ENCODE data around the gene NUS1. TPM values are rescaled to one million over a fixed set of nuclear protein-coding genes. Genes with fewer than 3 reads are reported as not detected.

The NUS1 gene
- total and polyA plus RNA-seq, 7 donors, result 13.2 to 31.4 (median 23.2) TPM

DNA sequence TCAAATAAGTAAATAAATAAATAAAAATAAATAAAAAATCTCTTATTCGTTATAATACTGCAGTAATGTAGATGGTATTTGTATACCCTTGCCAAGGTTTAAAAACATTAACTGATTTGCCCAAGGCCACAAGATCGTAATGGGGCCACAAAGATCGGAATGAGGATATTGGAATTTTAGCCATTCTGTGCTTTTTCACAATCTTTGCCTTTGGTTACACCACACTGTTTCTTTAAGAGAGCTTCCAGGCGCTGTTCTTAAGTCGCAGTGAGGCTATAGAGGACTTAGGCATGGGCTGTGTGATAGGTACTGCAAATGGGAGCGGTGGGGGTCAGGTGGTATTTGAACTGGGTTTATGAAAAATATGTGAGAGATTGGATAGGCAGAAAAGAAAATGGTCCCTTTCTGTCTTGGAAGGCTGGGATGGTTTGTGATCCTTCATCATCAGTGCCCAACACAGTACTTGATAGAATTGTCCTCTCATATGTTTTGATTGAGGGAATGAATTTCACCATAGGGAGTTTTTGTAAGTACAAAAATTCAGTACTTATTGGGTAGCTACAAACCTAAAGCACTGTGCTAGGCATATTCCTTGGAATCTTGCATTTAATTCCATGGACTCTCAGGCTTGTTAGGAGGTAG lies 1.4 kb downstream of the NUS1 start:
- TF ChIP-seq EP300 (IDR thresholded peaks at IDR 0.05) (no peak), POLR2A (IDR thresholded peaks at IDR 0.05) (no peak), POLR2AphosphoS5 (IDR thresholded peaks at IDR 0.05) (no peak)
- TF ChIP-seq, protein P1, sequence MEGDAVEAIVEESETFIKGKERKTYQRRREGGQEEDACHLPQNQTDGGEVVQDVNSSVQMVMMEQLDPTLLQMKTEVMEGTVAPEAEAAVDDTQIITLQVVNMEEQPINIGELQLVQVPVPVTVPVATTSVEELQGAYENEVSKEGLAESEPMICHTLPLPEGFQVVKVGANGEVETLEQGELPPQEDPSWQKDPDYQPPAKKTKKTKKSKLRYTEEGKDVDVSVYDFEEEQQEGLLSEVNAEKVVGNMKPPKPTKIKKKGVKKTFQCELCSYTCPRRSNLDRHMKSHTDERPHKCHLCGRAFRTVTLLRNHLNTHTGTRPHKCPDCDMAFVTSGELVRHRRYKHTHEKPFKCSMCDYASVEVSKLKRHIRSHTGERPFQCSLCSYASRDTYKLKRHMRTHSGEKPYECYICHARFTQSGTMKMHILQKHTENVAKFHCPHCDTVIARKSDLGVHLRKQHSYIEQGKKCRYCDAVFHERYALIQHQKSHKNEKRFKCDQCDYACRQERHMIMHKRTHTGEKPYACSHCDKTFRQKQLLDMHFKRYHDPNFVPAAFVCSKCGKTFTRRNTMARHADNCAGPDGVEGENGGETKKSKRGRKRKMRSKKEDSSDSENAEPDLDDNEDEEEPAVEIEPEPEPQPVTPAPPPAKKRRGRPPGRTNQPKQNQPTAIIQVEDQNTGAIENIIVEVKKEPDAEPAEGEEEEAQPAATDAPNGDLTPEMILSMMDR (IDR thresholded peaks at IDR 0.05), result no peak
- H3K4me1 ChIP-seq, result peaks cover 0 to 59% (median 33%) of the 10 kb centered on the region in 4 donors
- H3K4me3 ChIP-seq, result peak overlapping the region; percentile 60 to 71 (median 70)
- no peaks in the 10 kb centered on the region for H3K36me3 ChIP-seq
- peak overlapping the region in 3 of 4 donors; percentile 79 to 84 (median 80) for H3K27ac ChIP-seq
- intact Hi-C loops (cut with DNase I), result loop anchor here (10.0 kb wide), 1 partner anchor 1218 kb away; the partner anchor contains the start of gene ASF1A
- no peaks in the 10 kb centered on the region for H3K27me3 ChIP-seq
- no peak for DNase-seq
- 75% methylated on average over 6 of the region's 6 CpGs for WGBS, 2 donors
- no peaks in the 10 kb centered on the region for H3K9me3 ChIP-seq

DNA sequence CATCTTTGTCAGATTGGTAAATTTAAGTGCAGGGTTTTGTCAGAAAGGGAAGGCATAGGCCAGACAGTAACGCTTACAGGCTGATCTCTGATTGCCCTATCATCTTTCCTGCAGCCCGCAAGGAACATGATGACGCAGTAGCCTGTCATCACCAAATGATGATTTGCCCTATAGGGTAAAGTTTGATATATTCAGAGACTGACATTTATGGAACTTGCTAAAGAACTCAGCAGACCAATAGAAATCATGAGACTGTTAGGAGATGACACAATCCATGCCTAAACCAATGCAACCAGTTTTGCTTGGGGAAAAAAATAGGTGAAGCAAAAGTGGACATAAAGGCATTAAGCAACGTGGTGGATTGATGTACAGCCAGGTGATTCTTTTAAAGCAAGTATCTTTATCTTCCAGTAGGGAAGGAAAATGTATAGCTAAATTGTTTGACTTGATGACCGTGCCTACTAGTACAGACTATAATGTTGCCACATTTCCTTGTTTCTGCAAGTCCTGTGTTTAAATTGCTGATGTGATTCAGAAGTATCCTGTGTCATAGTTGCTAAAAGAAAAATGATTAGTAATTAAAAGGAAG lies 2.4 kb downstream of the NUS1 start:
- WGBS, 2 donors, result 65 to 69% methylated on average over 5 of the region's 5 CpGs
- intact Hi-C loops (cut with DNase I), result loop anchor here (10.0 kb wide), 1 partner anchor 1217 kb away; the partner anchor contains the start of gene ASF1A

DNA sequence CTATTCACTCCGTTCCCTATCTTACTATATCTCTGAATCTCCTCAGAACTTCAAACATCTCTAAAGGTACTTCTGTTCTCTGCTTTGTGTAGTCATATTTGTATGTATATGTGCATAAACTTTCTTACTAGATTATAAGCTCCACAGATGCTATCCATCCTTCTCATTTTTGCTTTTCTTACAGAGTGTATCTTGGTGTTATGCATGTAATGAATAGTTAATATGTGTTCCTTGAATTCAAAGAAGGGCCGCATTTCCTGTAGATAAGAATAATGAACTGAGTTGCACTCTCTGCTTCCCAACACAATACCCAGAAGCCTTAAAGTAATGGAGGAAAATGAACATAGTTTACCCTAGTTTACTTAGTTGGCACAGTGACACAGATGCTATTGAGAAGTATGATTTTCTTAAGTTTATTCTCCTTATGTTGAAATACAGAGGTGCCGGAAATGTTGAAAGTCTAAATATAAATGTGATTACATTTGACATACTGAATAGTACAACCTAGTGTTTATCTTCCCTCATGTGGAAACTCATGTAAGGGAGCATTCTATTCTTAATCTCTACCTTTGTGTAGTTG lies 6.0 kb downstream of the NUS1 start:
- Histone ChIP-seq H3K36me3 (no peaks in the 10 kb centered on the region), H3K4me3 (no peak overlapping the region), H3K27ac (no peak overlapping the region), H3K9me3 (no peaks in the 10 kb centered on the region), H3K27me3 (no peaks in the 10 kb centered on the region), H3K4me1 (peaks cover 0 to 73% (median 34%) of the 10 kb centered on the region in 4 donors)
- TF ChIP-seq EP300 (IDR thresholded peaks at IDR 0.05), result no peak
- no peak for TF ChIP-seq POLR2A (IDR thresholded peaks at IDR 0.05)
- TF ChIP-seq POLR2AphosphoS5 (IDR thresholded peaks at IDR 0.05), result no peak
- TF ChIP-seq, protein P1 (IDR thresholded peaks at IDR 0.05), result no peak
- DNase-seq, result no peak
- intact Hi-C loops (cut with DNase I), result no loop called here
- WGBS, 2 donors, result 73 to 80% methylated on average over 3 of the region's 3 CpGs

More for the DNA sequence above, 2.4 kb downstream of the NUS1 start:
- H3K9me3 ChIP-seq, result no peaks in the 10 kb centered on the region
- TF ChIP-seq EP300 (IDR thresholded peaks at IDR 0.05) (no peak), POLR2AphosphoS5 (IDR thresholded peaks at IDR 0.05) (no peak), POLR2A (IDR thresholded peaks at IDR 0.05) (no peak)
- TF ChIP-seq, protein P1 (IDR thresholded peaks at IDR 0.05), result no peak
- H3K4me1 ChIP-seq, result peaks cover 0 to 68% (median 40%) of the 10 kb centered on the region in 4 donors
- H3K27ac ChIP-seq, result no peak overlapping the region
- H3K4me3 ChIP-seq, result no peak overlapping the region
- no peaks in the 10 kb centered on the region for H3K27me3 ChIP-seq
- no peaks in the 10 kb centered on the region for H3K36me3 ChIP-seq
- DNase-seq, result no peak

DNA sequence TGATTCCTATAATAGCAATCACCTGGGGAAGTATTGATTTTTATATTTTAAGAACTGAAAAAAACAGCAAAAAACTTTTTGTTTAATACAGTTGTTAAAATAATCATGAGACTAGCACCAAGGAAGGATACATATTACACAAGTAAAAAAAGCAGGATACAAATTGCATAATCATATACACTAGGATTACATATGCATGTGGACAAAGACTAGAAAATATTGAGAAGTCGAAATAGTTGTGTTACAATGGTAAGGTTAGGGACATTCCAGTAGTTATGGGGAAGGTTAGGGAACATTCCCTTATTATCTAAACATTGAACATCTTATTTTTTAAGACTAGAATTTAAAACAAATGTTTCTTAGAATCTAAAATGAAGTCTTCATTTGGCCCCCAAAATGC lies 9.5 kb downstream of the NUS1 start:
- DNase-seq, result no peak
- peaks cover 0 to 43% (median 18%) of the 10 kb centered on the region in 4 donors for H3K4me1 ChIP-seq
- H3K9me3 ChIP-seq, result no peaks in the 10 kb centered on the region
- no peaks in the 10 kb centered on the region for H3K36me3 ChIP-seq
- intact Hi-C loops (cut with DNase I), result no loop called here
- no peak for TF ChIP-seq EP300 (IDR thresholded peaks at IDR 0.05)
- no peak for TF ChIP-seq POLR2A (IDR thresholded peaks at IDR 0.05)
- no peak for TF ChIP-seq POLR2AphosphoS5 (IDR thresholded peaks at IDR 0.05)
- TF ChIP-seq, protein P1 (IDR thresholded peaks at IDR 0.05), result no peak
- no peak overlapping the region for H3K27ac ChIP-seq
- H3K4me3 ChIP-seq, result no peak overlapping the region
- 91 to 92% methylated on average over 1 of the region's 1 CpG for WGBS, 2 donors
- H3K27me3 ChIP-seq, result no peaks in the 10 kb centered on the region

Measured in sigmoid colon (tissue), 7 donors.